GM10266 (cell line): ENCODE data around the gene CLTA.

Experiments
- DNase-seq: peaks from one replicate; pipeline ENCODE4 v3.0.0; 2012; ENCODE audit errors: extremely low spot score
- CTCF ChIP-seq: IDR thresholded peaks from 2 replicates; pipeline ENCODE4 v1.5.1; 2012; ENCODE audit warnings: mild to moderate bottlenecking, low read depth; ENCODE audit not compliant: control insufficient read depth, insufficient read depth; ENCODE audit errors: missing control alignments

CLTA gene

DNA sequence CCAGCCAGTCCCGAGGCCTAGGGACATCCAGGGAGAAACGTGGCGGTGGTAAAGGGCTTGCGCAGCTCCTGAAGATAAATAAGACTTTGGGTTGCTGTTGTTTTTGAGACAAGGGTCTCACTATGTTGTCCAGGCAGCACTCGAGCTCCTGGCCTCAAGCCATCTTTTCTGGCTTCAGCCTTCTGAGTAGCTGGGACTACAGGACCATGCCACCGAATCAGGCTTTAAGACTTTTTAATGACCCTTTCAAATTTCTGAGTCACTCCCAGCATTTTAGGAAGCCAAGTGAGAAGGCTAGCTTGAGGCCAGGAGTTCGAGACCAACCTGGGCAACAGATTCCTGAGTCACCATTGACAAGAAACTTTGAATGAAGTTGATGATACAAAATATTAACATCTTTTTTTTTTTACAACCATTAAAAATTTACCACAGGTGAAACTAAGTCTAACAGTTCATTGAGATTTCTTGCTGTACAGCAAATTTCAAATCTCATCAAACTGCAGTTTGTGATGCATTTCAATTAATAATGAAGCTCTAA, 68.3 kb downstream of the CLTA start:
- TF ChIP-seq CTCF: no peak
- DNase-seq: no peak
